SH-SY5Y (cell line): Measurements from ENCODE around the gene NUDC.

Source experiments
- GATA2 ChIP-seq: IDR thresholded peaks from 2 replicates; pipeline ENCODE4 v1.6.1; 2011; ENCODE audit warnings: mild to moderate bottlenecking, low read depth, low read length
- GATA3 ChIP-seq: IDR thresholded peaks from 2 replicates; pipeline ENCODE4 v1.6.1; 2011; ENCODE audit warnings: low read depth, mild to moderate bottlenecking, low read length, moderate library complexity

GRCh38 chr1:26909951-26910342 lies 11.6 kb upstream of the NUDC start:
- no peak for TF ChIP-seq GATA2
- TF ChIP-seq GATA3, result no peak
